Ishikawa (cell line): Measurements from ENCODE around the gene DUSP12.

Experiments used
- CEBPB ChIP-seq: IDR thresholded peaks from 2 replicates; pipeline ENCODE4 v1.6.1; 2012
- CREB1 ChIP-seq: IDR thresholded peaks from 2 replicates; pipeline ENCODE4 v1.6.1; 2012; ENCODE audit warnings: low read depth
- EGR1 ChIP-seq: IDR thresholded peaks from 2 replicates; pipeline ENCODE4 v1.6.1; 2012
- EP300 ChIP-seq: IDR thresholded peaks from 2 replicates; pipeline ENCODE4 v1.6.1; 2012; ENCODE audit warnings: borderline replicate concordance
- FOXM1 ChIP-seq: IDR thresholded peaks from 2 replicates; pipeline ENCODE4 v1.6.1; 2012; ENCODE audit warnings: low read depth, borderline replicate concordance
- NFIC ChIP-seq: IDR thresholded peaks from 2 replicates; pipeline ENCODE4 v1.6.1; 2012
- RAD21 ChIP-seq: IDR thresholded peaks from 2 replicates; pipeline ENCODE4 v1.6.1; 2012; ENCODE audit warnings: low read depth
- TAF1 ChIP-seq: IDR thresholded peaks from 2 replicates; pipeline ENCODE4 v1.6.1; 2012; ENCODE audit warnings: low read depth, mild to moderate bottlenecking
- TCF12 ChIP-seq: IDR thresholded peaks from 2 replicates; pipeline ENCODE4 v1.6.1; 2012; ENCODE audit warnings: low read depth
- TEAD4 ChIP-seq: IDR thresholded peaks from 2 replicates; pipeline ENCODE4 v1.6.1; 2012
- USF1 ChIP-seq: IDR thresholded peaks from 2 replicates; pipeline ENCODE4 v1.6.1; 2012
- YY1 ChIP-seq: IDR thresholded peaks from 2 replicates; pipeline ENCODE4 v1.6.1; 2012; ENCODE audit warnings: low read depth
- ZBTB7A ChIP-seq: IDR thresholded peaks from 2 replicates; pipeline ENCODE4 v1.6.1; 2012; ENCODE audit warnings: low read depth
- TF ChIP-seq, protein P1 (sequence below): IDR thresholded peaks from 2 replicates; pipeline ENCODE4 v1.6.1; 2012; ENCODE audit warnings: low read depth, mild to moderate bottlenecking
- TF ChIP-seq, protein P2 (sequence below): IDR thresholded peaks from 2 replicates; pipeline ENCODE4 v1.6.1; 2012

DUSP12 gene

DNA sequence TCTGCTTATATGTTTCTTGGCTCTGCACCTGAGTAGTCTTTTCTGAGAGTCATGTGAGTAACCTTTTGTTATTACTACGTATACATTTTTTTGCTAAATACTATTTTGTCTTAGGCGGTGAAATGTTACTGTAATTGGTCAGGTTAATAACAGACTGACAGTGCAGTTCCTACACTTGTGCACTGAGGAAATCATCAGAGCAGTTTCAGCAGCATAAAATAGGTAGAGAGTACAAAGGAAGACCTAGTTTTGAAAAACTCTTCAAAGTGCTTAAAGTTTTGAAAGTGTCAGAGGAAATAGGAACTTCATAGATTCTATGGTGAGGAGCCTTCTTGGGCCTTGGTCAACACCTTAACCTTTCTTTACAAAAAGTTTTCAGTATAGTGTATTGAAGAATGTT is 27.7 kb downstream of the DUSP12 start:
- no peak for TF ChIP-seq TAF1
- TF ChIP-seq CREB1, result no peak
- no peak for TF ChIP-seq USF1
- TF ChIP-seq FOXM1, result no peak
- no peak for TF ChIP-seq EP300
- TF ChIP-seq NFIC, result no peak
- no peak for TF ChIP-seq RAD21
- TF ChIP-seq EGR1, result no peak
- TF ChIP-seq TCF12, result no peak
- TF ChIP-seq, protein P1, sequence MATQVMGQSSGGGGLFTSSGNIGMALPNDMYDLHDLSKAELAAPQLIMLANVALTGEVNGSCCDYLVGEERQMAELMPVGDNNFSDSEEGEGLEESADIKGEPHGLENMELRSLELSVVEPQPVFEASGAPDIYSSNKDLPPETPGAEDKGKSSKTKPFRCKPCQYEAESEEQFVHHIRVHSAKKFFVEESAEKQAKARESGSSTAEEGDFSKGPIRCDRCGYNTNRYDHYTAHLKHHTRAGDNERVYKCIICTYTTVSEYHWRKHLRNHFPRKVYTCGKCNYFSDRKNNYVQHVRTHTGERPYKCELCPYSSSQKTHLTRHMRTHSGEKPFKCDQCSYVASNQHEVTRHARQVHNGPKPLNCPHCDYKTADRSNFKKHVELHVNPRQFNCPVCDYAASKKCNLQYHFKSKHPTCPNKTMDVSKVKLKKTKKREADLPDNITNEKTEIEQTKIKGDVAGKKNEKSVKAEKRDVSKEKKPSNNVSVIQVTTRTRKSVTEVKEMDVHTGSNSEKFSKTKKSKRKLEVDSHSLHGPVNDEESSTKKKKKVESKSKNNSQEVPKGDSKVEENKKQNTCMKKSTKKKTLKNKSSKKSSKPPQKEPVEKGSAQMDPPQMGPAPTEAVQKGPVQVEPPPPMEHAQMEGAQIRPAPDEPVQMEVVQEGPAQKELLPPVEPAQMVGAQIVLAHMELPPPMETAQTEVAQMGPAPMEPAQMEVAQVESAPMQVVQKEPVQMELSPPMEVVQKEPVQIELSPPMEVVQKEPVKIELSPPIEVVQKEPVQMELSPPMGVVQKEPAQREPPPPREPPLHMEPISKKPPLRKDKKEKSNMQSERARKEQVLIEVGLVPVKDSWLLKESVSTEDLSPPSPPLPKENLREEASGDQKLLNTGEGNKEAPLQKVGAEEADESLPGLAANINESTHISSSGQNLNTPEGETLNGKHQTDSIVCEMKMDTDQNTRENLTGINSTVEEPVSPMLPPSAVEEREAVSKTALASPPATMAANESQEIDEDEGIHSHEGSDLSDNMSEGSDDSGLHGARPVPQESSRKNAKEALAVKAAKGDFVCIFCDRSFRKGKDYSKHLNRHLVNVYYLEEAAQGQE, result no peak
- TF ChIP-seq CEBPB, result no peak
- TF ChIP-seq, protein P2, sequence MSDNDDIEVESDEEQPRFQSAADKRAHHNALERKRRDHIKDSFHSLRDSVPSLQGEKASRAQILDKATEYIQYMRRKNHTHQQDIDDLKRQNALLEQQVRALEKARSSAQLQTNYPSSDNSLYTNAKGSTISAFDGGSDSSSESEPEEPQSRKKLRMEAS, result no peak

- TF ChIP-seq EP300 (no peak), NFIC (no peak), RAD21 (no peak), YY1 (no peak), TEAD4 (no peak)
Measured at GRCh38 chr1:161778522-161778921, 28.9 kb downstream of the DUSP12 start.

GRCh38 chr1:161779393-161779792 is 29.8 kb downstream of the DUSP12 start:
- TF ChIP-seq TEAD4 (no peak), RAD21 (no peak), EGR1 (no peak), CREB1 (no peak), NFIC (no peak), TAF1 (no peak), FOXM1 (no peak), ZBTB7A (no peak), EP300 (no peak), YY1 (no peak), CEBPB (no peak), TCF12 (no peak), USF1 (no peak)
- TF ChIP-seq, protein P2, result no peak
- TF ChIP-seq, protein P1, result no peak

- TF ChIP-seq, protein P2, result no peak
- TF ChIP-seq ZBTB7A, result no peak
- no peak for TF ChIP-seq USF1
- TF ChIP-seq CEBPB, result no peak
- no peak for TF ChIP-seq TAF1
- no peak for TF ChIP-seq EP300
- TF ChIP-seq RAD21, result no peak
- TF ChIP-seq YY1, result no peak
- no peak for TF ChIP-seq NFIC
Measured at GRCh38 chr1:161781995-161782394, 32.4 kb downstream of the DUSP12 start.

DNA sequence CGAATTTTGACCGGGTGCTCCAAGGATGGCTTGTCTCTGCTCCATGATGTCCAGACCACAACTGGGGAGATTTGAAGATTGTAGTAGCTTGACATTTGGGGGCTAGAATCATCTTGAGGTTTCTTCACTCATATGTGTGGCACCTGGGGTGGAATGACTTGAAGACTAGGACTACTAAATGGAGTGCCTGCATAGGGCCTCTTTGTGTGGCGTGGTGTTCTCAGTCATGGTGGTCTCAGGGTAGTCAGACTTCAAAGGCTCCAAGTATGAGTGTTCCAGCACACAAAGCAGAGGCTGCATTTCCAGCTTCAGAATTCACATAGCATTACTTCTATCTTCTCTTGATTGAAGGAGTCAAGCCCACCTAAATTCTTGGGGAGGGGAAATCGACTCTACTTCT is 33.3 kb downstream of the DUSP12 start:
- TF ChIP-seq EGR1, result no peak

DNA sequence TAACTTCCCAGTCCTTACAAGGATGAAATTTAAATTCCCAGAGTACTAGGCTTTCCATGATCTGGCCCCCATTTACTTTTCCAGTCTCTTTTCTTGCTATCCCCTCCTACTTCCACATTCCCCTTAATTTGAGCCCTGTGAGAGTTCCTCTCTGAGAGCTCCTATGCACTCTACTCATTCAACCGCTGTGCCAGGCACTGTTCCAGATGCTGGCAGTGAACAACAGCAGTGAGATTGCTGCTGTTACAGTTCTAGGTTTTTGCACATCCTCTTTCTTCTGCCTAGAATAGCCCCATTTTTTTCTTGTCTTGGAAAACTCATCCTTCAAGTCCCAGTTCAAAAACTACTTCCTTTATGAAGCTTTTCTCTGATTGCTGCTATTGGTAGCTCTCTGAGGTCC is 35.4 kb downstream of the DUSP12 start:
- TF ChIP-seq ZBTB7A (no peak), FOXM1 (no peak), NFIC (no peak)

DNA sequence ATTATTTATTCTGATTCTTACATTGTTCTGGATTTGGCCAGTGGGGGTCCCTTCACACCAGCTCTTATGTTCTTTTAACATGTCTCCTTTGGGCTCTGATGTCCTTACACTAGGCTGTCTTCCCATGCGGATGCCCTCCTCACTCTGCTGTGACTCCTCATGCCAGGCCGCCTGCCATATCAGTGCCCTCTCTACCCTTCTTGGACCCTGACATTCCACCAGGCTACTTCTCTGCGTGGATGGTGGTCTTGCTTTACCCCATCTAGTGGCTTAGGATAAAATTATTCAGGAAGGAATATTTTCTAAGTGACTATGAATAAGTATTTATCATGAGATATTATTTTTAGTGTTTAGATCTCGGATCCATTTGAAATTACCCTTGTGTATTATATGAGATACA is 37.8 kb downstream of the DUSP12 start:
- TF ChIP-seq TEAD4 (no peak), EGR1 (no peak), YY1 (no peak), NFIC (no peak), CEBPB (no peak), ZBTB7A (no peak), TCF12 (no peak), EP300 (no peak), FOXM1 (no peak), RAD21 (no peak), TAF1 (no peak), USF1 (no peak), CREB1 (no peak)
- TF ChIP-seq, protein P2, result no peak
- TF ChIP-seq, protein P1, result no peak
